HCT116 (cell line): ENCODE measurements around the gene COPB1. TPM values are rescaled to one million over a fixed set of nuclear protein-coding genes. Genes with fewer than 3 reads are reported as not detected.

Source experiments
- ATAC-seq: fragments of 200-7000 bp; cut with Tn5 transposase; 2 replicates; pipeline ENCODE4 v1.9.1; 2020; ENCODE audit warnings: mild to moderate bottlenecking, moderate library complexity
- BruUV-seq: library from RNA; stranded (reverse); fragments of 400-500 nt; replicated peaks from 2 replicates; lab custom pipeline; 2021; lab: Mats Ljungman, UMichigan
- CTCF ChIA-PET: fragments of 300-600 bp; sonication (Branson Sonifier 250); formaldehyde crosslinking; loops from one replicate; lab custom pipeline; 2021; ENCODE audit warnings: antibody characterized with exemption; lab: Charles Lee
- POLR2A ChIA-PET: fragments of 300-600, 350-600 bp; sonication (Branson Sonifier 250); formaldehyde crosslinking; loops from one replicate; lab custom pipeline; 2021; ENCODE audit warnings: antibody characterized with exemption; lab: Charles Lee
- RAD21 ChIA-PET, 2 experiments: fragments of 300-600 bp; sonication (Branson Sonifier 250); formaldehyde crosslinking; loops; one replicate each; lab custom pipeline; 2023; ENCODE audit warnings: low total read pairs in 2 of 2; ENCODE audit not compliant: uncharacterized antibody in 2 of 2, unreplicated experiment in 2 of 2, low non-redundant PET in 1 of 2; lab: Charles Lee
- DNase-seq: peaks from one replicate; pipeline ENCODE4 v3.0.0-alpha.2; 2010; ENCODE audit warnings: low read depth, low spot score
- H2AFZ ChIP-seq: fragments of 200-600 bp; shearing (Covaris generic), sonication (generic); 2 replicates; pipeline ENCODE4 v1.6.1; 2017; ENCODE audit warnings: low read depth, mixed run types, mixed read lengths, antibody characterized with exemption, low read length; ENCODE audit not compliant: poor library complexity, severe bottlenecking
- H3K27ac ChIP-seq: 2 replicates; pipeline ENCODE4 v1.5.1; 2012; ENCODE audit warnings: low read depth, low read length
- H3K27me3 ChIP-seq: fragments of 200-600 bp; sonication (generic); 2 replicates; pipeline ENCODE4 v1.6.1; 2016; ENCODE audit warnings: mixed run types, low read length, mixed read lengths; ENCODE audit not compliant: insufficient read depth
- H3K36me3 ChIP-seq, 2 experiments: fragments of 200-500 bp in 1 of 2; fragments of 200-600 bp in 1 of 2; sonication (Bioruptor generic) in 1 of 2; sonication (generic) in 1 of 2; 2 replicates each; pipeline versions ENCODE4 v1.5.1 to v1.6.1; 2014 to 2016; ENCODE audit warnings: low read length in 2 of 2, inconsistent platforms in 1 of 2, mixed read lengths in 1 of 2, mixed run types in 1 of 2; ENCODE audit not compliant: insufficient read depth in 2 of 2, control insufficient read depth in 1 of 2
- H3K4me1 ChIP-seq, 2 experiments: fragments of 200-600 bp in 1 of 2; sonication (generic) in 1 of 2; 2 replicates each; pipeline versions ENCODE4 v1.5.1 to v1.6.1; 2012 to 2017; ENCODE audit warnings: low read length in 2 of 2, inconsistent platforms in 1 of 2, mild to moderate bottlenecking in 1 of 2, mixed read lengths in 1 of 2, mixed run types in 1 of 2, moderate library complexity in 1 of 2; ENCODE audit not compliant: insufficient read depth in 2 of 2, control insufficient read depth in 1 of 2
- H3K4me2 ChIP-seq: fragments of 200-600 bp; sonication (generic); 2 replicates; pipeline ENCODE4 v1.6.1; 2017; ENCODE audit warnings: mixed run types, low read length, mixed read lengths
- H3K4me3 ChIP-seq, 2 experiments: fragments of 200-600 bp in 1 of 2; sonication (generic) in 1 of 2; replicated peaks in 1 of 2; 2 replicates each; pipeline ENCODE4 v1.5.1; 2011 to 2016; ENCODE audit warnings: low read length in 2 of 2, control low read depth in 1 of 2, low read depth in 1 of 2, mild to moderate bottlenecking in 1 of 2, mixed read lengths in 1 of 2, mixed run types in 1 of 2
- H3K79me2 ChIP-seq: fragments of 200-600 bp; sonication (generic); 2 replicates; pipeline ENCODE4 v1.6.1; 2017; ENCODE audit warnings: mild to moderate bottlenecking, mixed run types, low read length, moderate library complexity, mixed read lengths; ENCODE audit not compliant: insufficient read depth
- H3K9ac ChIP-seq: fragments of 200-600 bp; sonication (generic); 2 replicates; pipeline ENCODE4 v1.6.1; 2016; ENCODE audit warnings: low read length, mixed read lengths
- H3K9me2 ChIP-seq: fragments of 200-600 bp; sonication (generic), shearing (Covaris generic); 2 replicates; pipeline ENCODE4 v1.6.1; 2017; ENCODE audit warnings: mixed run types, mild to moderate bottlenecking, moderate library complexity; ENCODE audit not compliant: insufficient read depth
- H3K9me3 ChIP-seq, 2 experiments: fragments of 200-500 bp in 1 of 2; fragments of 200-600 bp in 1 of 2; sonication (Bioruptor generic) in 1 of 2; sonication (generic) in 1 of 2; 2 replicates each; pipeline ENCODE4 v1.6.1; 2014 to 2017; ENCODE audit warnings: low read length in 2 of 2, mixed read lengths in 2 of 2, inconsistent platforms in 1 of 2, low read depth in 1 of 2, mild to moderate bottlenecking in 1 of 2, mixed run types in 1 of 2, moderate library complexity in 1 of 2; ENCODE audit not compliant: control insufficient read depth in 1 of 2, insufficient read depth in 1 of 2
- H4K20me1 ChIP-seq: fragments of 200-600 bp; sonication (generic), shearing (Covaris generic); 2 replicates; pipeline ENCODE4 v1.6.1; 2017; ENCODE audit warnings: mixed run types, mild to moderate bottlenecking, moderate library complexity; ENCODE audit not compliant: insufficient read depth
- ATF3 ChIP-seq: IDR thresholded peaks from 2 replicates; pipeline ENCODE4 v1.6.1; 2012
- CBX3 ChIP-seq: IDR thresholded peaks from 2 replicates; pipeline ENCODE4 v1.6.1; 2012; ENCODE audit warnings: low read depth
- CEBPB ChIP-seq: IDR thresholded peaks from 2 replicates; pipeline ENCODE4 v1.6.1; 2012; ENCODE audit warnings: low read depth
- EGR1 ChIP-seq: IDR thresholded peaks from 2 replicates; pipeline ENCODE4 v1.6.1; 2012; ENCODE audit warnings: low read depth
- ELF1 ChIP-seq: IDR thresholded peaks from 2 replicates; pipeline ENCODE4 v1.6.1; 2012; ENCODE audit warnings: low read depth, borderline replicate concordance
- EZH2 ChIP-seq: fragments of 200-600 bp; sonication (generic); IDR thresholded peaks from 2 replicates; pipeline ENCODE4 v1.6.1; 2017; ENCODE audit warnings: antibody characterized with exemption, mixed run types
- EZH2phosphoT487 ChIP-seq: fragments of 200-600 bp; IDR thresholded peaks from 2 replicates; pipeline ENCODE4 v1.6.1; 2018; ENCODE audit warnings: antibody characterized with exemption, borderline replicate concordance
- FOSL1 ChIP-seq: IDR thresholded peaks from 2 replicates; pipeline ENCODE4 v1.6.1; 2012; ENCODE audit warnings: low read depth
- JUND ChIP-seq: IDR thresholded peaks from 2 replicates; pipeline ENCODE4 v1.6.1; 2012
- POLR2A ChIP-seq: IDR thresholded peaks from 2 replicates; pipeline ENCODE4 v1.7.0; 2011; ENCODE audit warnings: borderline replicate concordance; ENCODE audit not compliant: insufficient read depth, insufficient read length; ENCODE audit errors: extremely low read depth
- POLR2AphosphoS5 ChIP-seq: IDR thresholded peaks from 2 replicates; pipeline ENCODE4 v1.6.1; 2011; ENCODE audit warnings: mild to moderate bottlenecking, low read depth, low read length, moderate library complexity
- RAD21 ChIP-seq: IDR thresholded peaks from 2 replicates; pipeline ENCODE4 v1.6.1; 2012; ENCODE audit warnings: low read depth, mild to moderate bottlenecking
- SIN3A ChIP-seq: IDR thresholded peaks from 2 replicates; pipeline ENCODE4 v1.6.1; 2012; ENCODE audit warnings: low read depth
- SP1 ChIP-seq: IDR thresholded peaks from 2 replicates; pipeline ENCODE4 v1.6.1; 2012; ENCODE audit warnings: low read depth
- SRF ChIP-seq: IDR thresholded peaks from 2 replicates; pipeline ENCODE4 v1.6.1; 2012; ENCODE audit warnings: low read depth
- TCF7L2 ChIP-seq: IDR thresholded peaks from 2 replicates; pipeline ENCODE4 v1.7.0; 2011; ENCODE audit warnings: borderline replicate concordance, inconsistent platforms; ENCODE audit not compliant: insufficient read depth, insufficient read length; ENCODE audit errors: extremely low read depth
- YY1 ChIP-seq: IDR thresholded peaks from 2 replicates; pipeline ENCODE4 v1.6.1; 2011; ENCODE audit warnings: low read length, low read depth, moderate library complexity, mild to moderate bottlenecking; ENCODE audit not compliant: insufficient replicate concordance; ENCODE audit errors: extremely low read depth
- ZFX ChIP-seq: fragments of 450-650 bp; IDR thresholded peaks from 2 replicates; pipeline ENCODE4 v1.6.1; 2017
- ZNF274 ChIP-seq: fragments of 200-500 bp; sonication (Bioruptor generic); IDR thresholded peaks from 2 replicates; pipeline ENCODE4 v1.6.1; 2014; ENCODE audit warnings: mild to moderate bottlenecking, low read depth, low read length, inconsistent platforms
- intact Hi-C: fragments of 100-400 bp; cut with micrococcal nuclease; formaldehyde crosslinking; loops from 2 replicates; pipeline ENCODE4 v1.10.0; 2022
- total RNA-seq: library from RNA; stranded (reverse); gene quantifications from one replicate; pipeline ENCODE4 v1.2.1, GENCODE V29; 2021; ENCODE audit not compliant: unreplicated experiment
- TF ChIP-seq, protein P1 (sequence below): IDR thresholded peaks from 2 replicates; pipeline ENCODE4 v1.6.1; 2012
- TF ChIP-seq, protein P2 (sequence below), 3 experiments: fragments of 200-600 bp in 1 of 3; sonication (generic) in 1 of 3; IDR thresholded peaks in 2 of 3; conservative IDR thresholded peaks in 1 of 3; 2 replicates each; pipeline ENCODE4 v1.5.1; 2012 to 2017; ENCODE audit warnings: low read depth in 2 of 3, low read length in 2 of 3, antibody characterized with exemption in 1 of 3, borderline replicate concordance in 1 of 3, control low read depth in 1 of 3, mild to moderate bottlenecking in 1 of 3, mixed read lengths in 1 of 3, mixed run types in 1 of 3, moderate library complexity in 1 of 3; ENCODE audit not compliant: insufficient read depth in 1 of 3
- TF ChIP-seq, protein P3 (sequence below): IDR thresholded peaks from 2 replicates; pipeline ENCODE4 v1.6.1; 2012; ENCODE audit warnings: low read depth

The COPB1 gene
- total RNA-seq, 1 experiment from 2014 or later = 95.5 TPM

DNA sequence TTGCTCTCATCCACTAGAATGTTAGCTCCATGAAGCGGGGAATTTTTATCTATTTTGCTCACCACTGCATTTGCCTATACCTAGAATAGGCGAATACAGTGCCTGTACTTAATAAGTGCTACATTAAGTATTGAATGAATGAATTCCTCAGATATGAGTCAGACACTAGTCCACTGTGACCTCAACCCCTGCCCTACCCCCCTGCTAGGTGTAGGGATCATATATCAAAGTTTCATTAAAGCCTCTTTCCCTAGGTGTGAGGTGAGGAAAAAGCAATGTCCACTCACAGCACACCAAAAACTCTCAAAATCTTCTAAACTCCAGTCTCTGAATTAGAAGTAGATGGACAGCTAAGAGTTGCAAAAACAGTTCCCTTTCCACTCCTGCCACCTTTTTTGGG, 30.3 kb upstream of the COPB1 start:
- no TSS peak for BruUV-seq
- DNase-seq = no peak
- TF ChIP-seq TCF7L2 (peak; percentile 85), ELF1 (no peak), RAD21 (no peak), EZH2 (no peak), YY1 (no peak), POLR2A (no peak), JUND (peak; percentile 63), CEBPB (no peak), SP1 (peak; percentile 55), EZH2phosphoT487 (no peak), FOSL1 (peak; percentile 58; the same call in 1 of the 2 replicates), ZFX (no peak), ZNF274 (no peak), SIN3A (no peak), POLR2AphosphoS5 (no peak), EGR1 (no peak), CBX3 (0 out of 2 replicates have a peak, but pooled peaks have one; percentile 32), ATF3 (no peak), SRF (no peak)
- TF ChIP-seq, protein P1, sequence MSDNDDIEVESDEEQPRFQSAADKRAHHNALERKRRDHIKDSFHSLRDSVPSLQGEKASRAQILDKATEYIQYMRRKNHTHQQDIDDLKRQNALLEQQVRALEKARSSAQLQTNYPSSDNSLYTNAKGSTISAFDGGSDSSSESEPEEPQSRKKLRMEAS = no peak
- TF ChIP-seq, protein P2, sequence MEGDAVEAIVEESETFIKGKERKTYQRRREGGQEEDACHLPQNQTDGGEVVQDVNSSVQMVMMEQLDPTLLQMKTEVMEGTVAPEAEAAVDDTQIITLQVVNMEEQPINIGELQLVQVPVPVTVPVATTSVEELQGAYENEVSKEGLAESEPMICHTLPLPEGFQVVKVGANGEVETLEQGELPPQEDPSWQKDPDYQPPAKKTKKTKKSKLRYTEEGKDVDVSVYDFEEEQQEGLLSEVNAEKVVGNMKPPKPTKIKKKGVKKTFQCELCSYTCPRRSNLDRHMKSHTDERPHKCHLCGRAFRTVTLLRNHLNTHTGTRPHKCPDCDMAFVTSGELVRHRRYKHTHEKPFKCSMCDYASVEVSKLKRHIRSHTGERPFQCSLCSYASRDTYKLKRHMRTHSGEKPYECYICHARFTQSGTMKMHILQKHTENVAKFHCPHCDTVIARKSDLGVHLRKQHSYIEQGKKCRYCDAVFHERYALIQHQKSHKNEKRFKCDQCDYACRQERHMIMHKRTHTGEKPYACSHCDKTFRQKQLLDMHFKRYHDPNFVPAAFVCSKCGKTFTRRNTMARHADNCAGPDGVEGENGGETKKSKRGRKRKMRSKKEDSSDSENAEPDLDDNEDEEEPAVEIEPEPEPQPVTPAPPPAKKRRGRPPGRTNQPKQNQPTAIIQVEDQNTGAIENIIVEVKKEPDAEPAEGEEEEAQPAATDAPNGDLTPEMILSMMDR (IDR thresholded peaks at IDR 0.05 in 2 of 3, conservative IDR thresholded peaks at IDR 0.05 in 1 of 3; ENCODE audit: borderline replicate concordance in 1 of 3, insufficient read depth in 1 of 3, low read depth in 2 of 3, low read length in 2 of 3) = no peak
- TF ChIP-seq, protein P3, sequence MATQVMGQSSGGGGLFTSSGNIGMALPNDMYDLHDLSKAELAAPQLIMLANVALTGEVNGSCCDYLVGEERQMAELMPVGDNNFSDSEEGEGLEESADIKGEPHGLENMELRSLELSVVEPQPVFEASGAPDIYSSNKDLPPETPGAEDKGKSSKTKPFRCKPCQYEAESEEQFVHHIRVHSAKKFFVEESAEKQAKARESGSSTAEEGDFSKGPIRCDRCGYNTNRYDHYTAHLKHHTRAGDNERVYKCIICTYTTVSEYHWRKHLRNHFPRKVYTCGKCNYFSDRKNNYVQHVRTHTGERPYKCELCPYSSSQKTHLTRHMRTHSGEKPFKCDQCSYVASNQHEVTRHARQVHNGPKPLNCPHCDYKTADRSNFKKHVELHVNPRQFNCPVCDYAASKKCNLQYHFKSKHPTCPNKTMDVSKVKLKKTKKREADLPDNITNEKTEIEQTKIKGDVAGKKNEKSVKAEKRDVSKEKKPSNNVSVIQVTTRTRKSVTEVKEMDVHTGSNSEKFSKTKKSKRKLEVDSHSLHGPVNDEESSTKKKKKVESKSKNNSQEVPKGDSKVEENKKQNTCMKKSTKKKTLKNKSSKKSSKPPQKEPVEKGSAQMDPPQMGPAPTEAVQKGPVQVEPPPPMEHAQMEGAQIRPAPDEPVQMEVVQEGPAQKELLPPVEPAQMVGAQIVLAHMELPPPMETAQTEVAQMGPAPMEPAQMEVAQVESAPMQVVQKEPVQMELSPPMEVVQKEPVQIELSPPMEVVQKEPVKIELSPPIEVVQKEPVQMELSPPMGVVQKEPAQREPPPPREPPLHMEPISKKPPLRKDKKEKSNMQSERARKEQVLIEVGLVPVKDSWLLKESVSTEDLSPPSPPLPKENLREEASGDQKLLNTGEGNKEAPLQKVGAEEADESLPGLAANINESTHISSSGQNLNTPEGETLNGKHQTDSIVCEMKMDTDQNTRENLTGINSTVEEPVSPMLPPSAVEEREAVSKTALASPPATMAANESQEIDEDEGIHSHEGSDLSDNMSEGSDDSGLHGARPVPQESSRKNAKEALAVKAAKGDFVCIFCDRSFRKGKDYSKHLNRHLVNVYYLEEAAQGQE = no peak

More for the DNA sequence above, 30.3 kb upstream of the COPB1 start:
- H3K27ac ChIP-seq = no peak overlapping the region
- peak overlapping the region; percentile 54 for H3K4me2 ChIP-seq
- no peaks in the 10 kb centered on the region for H3K27me3 ChIP-seq
- intact Hi-C loops = loop anchor here (10.0 kb wide), 2 partner anchors 65 to 235 kb away; no protein-coding TSS in a partner anchor
- H3K36me3 ChIP-seq = no peaks in the 10 kb centered on the region
- peak; percentile 90 for ATAC-seq
- no peaks in the 10 kb centered on the region for H4K20me1 ChIP-seq
- H3K9me3 ChIP-seq = no peaks in the 10 kb centered on the region
- CTCF ChIA-PET = interaction anchor here (1.0 kb wide), 1 partner anchor 378 kb away, joined by 3 read pairs; no protein-coding TSS in a partner anchor
- no peak overlapping the region for H3K4me3 ChIP-seq
- H3K9ac ChIP-seq = no peak overlapping the region
- H2AFZ ChIP-seq = no peak overlapping the region
- no peaks in the 10 kb centered on the region for H3K79me2 ChIP-seq
- POLR2A ChIA-PET = no interaction called here
- peaks cover 15 to 17% of the 10 kb centered on the region in 2 experiments for H3K4me1 ChIP-seq
- H3K9me2 ChIP-seq = no peaks in the 10 kb centered on the region
- RAD21 ChIA-PET = no interaction called here
